Effector memory CD8-positive, alpha-beta T cell (primary cell): Measurements from ENCODE around the gene AQP9.
"Not testable (repeated sequence)": the region's sequence is repeated elsewhere in the genome, so short reads cannot be mapped to it uniquely, and the experiment has no call there.

Experiments
- ATAC-seq: fragments of 150-1000 bp; cut with Tn5 transposase; replicated peaks from 2 replicates; pipeline ENCODE4 v1.10.0; 2021; ENCODE audit warnings: mild to moderate bottlenecking, moderate library complexity
- DNase-seq, 3 experiments: peaks; one replicate each; pipeline ENCODE4 v3.0.0; 2021
- H3K27ac Mint-ChIP-seq, 2 donors: one replicate each; pipeline ENCODE4 v1.8.0; 2022; ENCODE audit warnings: mild to moderate bottlenecking in 2 of 2, mixed read lengths in 2 of 2, moderate library complexity in 2 of 2
- H3K27me3 Mint-ChIP-seq, 2 donors: one replicate each; pipeline ENCODE4 v1.8.0; 2022; ENCODE audit warnings: mixed read lengths in 2 of 2
- H3K36me3 Mint-ChIP-seq: one replicate; pipeline ENCODE4 v1.8.0; 2022; ENCODE audit warnings: mild to moderate bottlenecking, moderate library complexity, mixed read lengths; ENCODE audit not compliant: insufficient read depth
- H3K4me1 Mint-ChIP-seq, 2 donors: one replicate each; pipeline ENCODE4 v1.8.0; 2022; ENCODE audit warnings: low read depth in 2 of 2, mixed read lengths in 2 of 2
- H3K4me3 Mint-ChIP-seq, 2 donors: one replicate each; pipeline ENCODE4 v1.8.0; 2022; ENCODE audit warnings: mild to moderate bottlenecking in 2 of 2, mixed read lengths in 2 of 2, moderate library complexity in 2 of 2
- H3K9me3 Mint-ChIP-seq, 2 donors: one replicate each; pipeline ENCODE4 v1.8.0; 2022; ENCODE audit warnings: mixed read lengths in 2 of 2

Gene AQP9

DNA sequence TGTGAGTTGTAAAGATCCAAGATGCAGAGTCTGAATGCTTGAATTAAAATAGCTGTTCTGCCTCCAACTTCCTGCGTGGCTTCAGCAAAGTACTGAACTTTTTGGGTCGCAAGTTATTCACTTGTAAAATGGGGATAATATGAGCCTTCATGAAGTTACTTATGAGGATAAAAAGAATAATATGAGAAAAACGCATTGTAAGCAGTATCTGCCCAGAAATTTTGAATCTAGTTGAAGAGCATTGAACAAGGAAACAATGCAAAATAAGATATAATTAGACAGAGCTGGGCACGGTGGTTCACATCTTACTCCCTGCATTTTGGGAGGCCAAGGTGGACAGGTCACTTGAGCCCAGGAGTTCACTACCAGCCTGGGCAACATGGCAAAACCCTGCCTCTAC lies 37.8 kb downstream of the AQP9 start:
- Mint-ChIP-seq H3K4me1 (peaks cover 0 to 1% of the 10 kb centered on the region in 2 donors), H3K27ac (no peak overlapping the region), H3K27me3 (peaks cover 59 to 68% of the 10 kb centered on the region in 2 donors), H3K36me3 (no peaks in the 10 kb centered on the region), H3K9me3 (no peaks in the 10 kb centered on the region), H3K4me3 (no peak overlapping the region)
- ATAC-seq (no peak), DNase-seq (no peak)

DNA sequence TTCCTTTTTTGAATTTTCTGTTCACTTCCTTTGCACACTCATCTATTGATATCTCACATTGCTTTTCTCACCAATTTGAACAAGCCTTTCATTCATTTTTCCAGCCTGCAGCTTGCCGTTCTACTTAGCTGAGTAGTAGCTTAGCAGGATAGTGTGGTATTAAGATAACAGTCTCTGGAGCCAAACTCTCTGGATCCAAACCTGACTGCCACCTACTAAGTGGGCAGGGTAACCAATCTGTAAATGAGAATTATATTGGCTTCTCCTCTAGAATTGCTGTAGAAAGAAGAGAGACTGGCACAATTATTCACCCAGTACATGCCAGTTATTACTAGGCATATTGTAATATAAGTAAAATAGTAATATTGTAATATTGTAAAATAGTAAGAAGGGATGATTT lies 40.5 kb downstream of the AQP9 start:
- no peak for DNase-seq
- H3K36me3 Mint-ChIP-seq: no peaks in the 10 kb centered on the region
- no peaks in the 10 kb centered on the region for H3K9me3 Mint-ChIP-seq
- no peak overlapping the region for H3K4me3 Mint-ChIP-seq
- ATAC-seq: no peak
- H3K4me1 Mint-ChIP-seq: peaks cover 0 to 1% of the 10 kb centered on the region in 2 donors
- peaks cover 58 to 61% of the 10 kb centered on the region in 2 donors for H3K27me3 Mint-ChIP-seq
- H3K27ac Mint-ChIP-seq: no peak overlapping the region

DNA sequence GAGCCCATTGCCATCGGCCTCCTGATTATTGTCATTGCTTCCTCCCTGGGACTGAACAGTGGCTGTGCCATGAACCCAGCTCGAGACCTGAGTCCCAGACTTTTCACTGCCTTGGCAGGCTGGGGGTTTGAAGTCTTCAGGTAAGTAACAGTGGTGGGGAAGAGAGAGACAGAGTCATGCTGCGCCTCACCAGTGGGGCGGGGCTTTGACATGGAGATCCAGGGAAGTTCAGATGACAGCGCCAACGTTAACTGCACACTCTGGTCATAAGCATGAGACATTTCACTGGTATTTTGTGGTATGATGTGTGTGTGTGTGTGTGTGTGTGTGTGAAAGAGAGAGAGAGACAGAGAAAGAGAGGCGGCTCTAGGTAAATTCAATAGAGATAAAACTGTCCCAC lies 41.0 kb downstream of the AQP9 start:
- Mint-ChIP-seq H3K9me3 (no peaks in the 10 kb centered on the region), H3K4me1 (peaks cover 0 to 1% of the 10 kb centered on the region in 2 donors), H3K27ac (no peak overlapping the region), H3K27me3 (peaks cover 57 to 58% of the 10 kb centered on the region in 2 donors), H3K4me3 (no peak overlapping the region), H3K36me3 (no peaks in the 10 kb centered on the region)
- ATAC-seq (no peak), DNase-seq (no peak)

DNA sequence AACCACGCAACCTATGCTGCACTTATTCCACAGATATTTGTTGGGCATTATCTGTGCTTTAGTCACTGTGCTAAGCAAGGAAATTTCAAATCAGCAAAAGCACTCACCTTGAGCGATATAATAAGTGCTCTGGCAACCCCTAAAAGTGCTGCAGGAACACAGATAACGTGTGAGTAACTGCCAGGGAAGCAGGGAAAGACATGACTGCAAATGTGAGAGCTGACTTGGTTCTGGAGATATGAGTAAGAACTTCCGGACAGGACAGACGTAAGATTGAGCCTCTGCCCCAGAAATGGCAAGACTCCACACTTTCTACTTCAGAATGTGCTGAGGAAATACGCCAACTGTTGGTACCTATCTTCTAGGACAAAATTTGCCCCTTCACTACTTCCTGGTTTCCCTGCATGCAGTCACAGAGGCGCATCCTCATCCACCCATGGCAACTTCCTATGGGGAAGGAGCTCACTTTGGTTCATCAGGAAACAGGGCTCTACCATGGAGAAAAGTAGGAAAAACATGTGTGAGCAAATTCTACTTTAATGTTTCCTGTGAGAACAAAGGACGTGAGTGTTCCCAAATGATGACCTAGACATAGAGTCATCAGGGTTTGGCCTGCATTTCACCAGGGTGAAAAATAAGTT lies 41.7 kb downstream of the AQP9 start:
- Mint-ChIP-seq H3K27ac (no peak overlapping the region), H3K9me3 (no peaks in the 10 kb centered on the region), H3K36me3 (no peaks in the 10 kb centered on the region), H3K4me1 (peaks cover 0 to 1% of the 10 kb centered on the region in 2 donors), H3K4me3 (no peak overlapping the region), H3K27me3 (peaks cover 56 to 62% of the 10 kb centered on the region in 2 donors)
- DNase-seq (no peak), ATAC-seq (no peak)

DNA sequence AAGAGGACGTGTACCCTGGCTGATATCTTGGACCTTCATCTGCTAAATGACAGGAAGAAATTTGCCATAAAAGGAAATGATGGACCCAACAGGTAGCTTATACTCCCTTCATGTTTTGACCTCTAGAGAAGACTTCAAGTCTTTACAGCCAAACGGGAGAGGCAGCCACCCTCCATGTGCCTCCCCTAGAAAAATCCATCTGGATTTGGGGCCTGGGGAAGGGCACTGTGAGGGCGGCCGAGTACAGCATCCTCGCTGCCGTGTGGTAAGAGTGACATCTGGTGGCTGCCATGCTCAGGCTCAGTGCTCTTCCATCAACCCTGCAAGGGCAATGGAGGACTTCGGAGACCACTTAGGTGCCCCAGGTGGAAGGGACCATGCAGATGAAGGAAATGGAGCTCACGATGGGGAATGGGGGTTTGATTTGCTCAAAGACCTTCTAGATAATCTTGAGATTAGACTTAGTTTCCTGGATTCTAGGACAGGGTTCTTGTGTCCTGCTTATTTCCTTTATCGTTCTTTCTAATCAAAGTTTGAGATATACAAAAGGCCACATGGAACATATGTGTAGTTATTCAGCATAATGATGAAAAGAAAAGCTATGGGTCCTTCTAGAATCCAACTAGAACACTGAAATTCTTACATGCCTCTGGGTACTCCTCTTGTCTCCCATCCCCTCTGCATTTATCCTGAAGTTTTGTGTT lies 44.4 kb downstream of the AQP9 start:
- Mint-ChIP-seq H3K27me3 (peaks cover 59 to 68% of the 10 kb centered on the region in 2 donors), H3K9me3 (no peaks in the 10 kb centered on the region), H3K4me1 (peaks cover 0 to 1% of the 10 kb centered on the region in 2 donors), H3K27ac (no peak overlapping the region), H3K36me3 (no peaks in the 10 kb centered on the region), H3K4me3 (no peak overlapping the region)
- ATAC-seq (peak; percentile 54), DNase-seq (peak in 2 of 3 experiments; percentile 2)

DNA sequence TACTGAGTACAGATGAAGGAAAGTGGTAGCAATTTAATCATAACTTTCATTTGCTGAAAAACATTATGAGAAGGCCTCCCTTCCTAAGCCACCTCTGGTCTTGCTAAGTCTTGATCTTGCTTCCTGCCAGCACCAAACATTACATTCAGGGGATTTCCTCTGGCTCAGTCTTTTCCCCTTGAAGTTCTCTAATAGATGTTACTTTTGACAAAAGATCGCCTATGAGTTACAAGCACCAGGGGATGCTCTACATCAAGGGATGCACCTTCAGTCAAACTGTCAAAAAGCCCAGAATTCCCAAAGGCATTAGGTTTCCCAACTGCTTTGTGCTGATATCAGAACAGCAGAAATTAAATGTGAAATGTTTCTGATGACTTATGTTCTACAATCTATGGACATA lies 47.3 kb downstream of the AQP9 start:
- peaks cover 0 to 1% of the 10 kb centered on the region in 2 donors for H3K4me1 Mint-ChIP-seq
- peak; percentile 33 for ATAC-seq
- peaks cover 65 to 76% of the 10 kb centered on the region in 2 donors for H3K27me3 Mint-ChIP-seq
- no peak overlapping the region for H3K4me3 Mint-ChIP-seq
- DNase-seq: no peak
- no peak overlapping the region for H3K27ac Mint-ChIP-seq
- H3K9me3 Mint-ChIP-seq: no peaks in the 10 kb centered on the region
- H3K36me3 Mint-ChIP-seq: no peaks in the 10 kb centered on the region

DNA sequence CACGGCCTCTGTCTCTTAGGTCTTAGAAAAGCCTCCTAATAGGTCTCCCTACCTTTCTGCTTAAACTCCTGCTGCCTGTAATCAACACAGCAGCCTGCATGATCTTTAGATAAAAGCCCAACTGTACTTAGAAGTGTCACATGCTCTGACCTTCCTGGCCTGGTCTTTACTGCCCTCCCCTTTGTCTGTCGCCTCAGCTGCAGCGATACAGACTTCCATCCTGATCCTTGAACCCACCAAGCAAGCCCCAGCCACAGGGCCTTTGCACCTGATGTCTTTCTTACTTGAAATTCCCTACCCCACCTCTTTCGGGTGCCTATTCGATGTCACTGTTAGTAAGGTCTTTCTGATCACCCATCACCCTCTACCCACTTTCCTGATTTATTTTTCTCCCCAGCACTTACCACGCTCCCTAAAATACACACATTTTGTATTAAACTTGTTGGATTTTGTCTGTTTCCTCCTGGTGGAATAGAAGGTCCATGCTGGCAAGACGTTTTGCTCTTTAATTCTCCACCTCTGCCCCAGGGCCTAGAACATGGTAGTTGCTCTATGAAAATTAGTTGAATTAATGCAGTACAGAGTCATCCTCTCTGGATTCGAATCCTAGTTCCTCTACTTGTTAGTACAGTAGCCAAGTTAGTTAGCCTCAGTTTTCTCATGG lies 51.1 kb downstream of the AQP9 start:
- Mint-ChIP-seq H3K4me1 (no peaks in the 10 kb centered on the region), H3K27me3 (peaks cover 57 to 72% of the 10 kb centered on the region in 2 donors), H3K9me3 (no peaks in the 10 kb centered on the region)

DNA sequence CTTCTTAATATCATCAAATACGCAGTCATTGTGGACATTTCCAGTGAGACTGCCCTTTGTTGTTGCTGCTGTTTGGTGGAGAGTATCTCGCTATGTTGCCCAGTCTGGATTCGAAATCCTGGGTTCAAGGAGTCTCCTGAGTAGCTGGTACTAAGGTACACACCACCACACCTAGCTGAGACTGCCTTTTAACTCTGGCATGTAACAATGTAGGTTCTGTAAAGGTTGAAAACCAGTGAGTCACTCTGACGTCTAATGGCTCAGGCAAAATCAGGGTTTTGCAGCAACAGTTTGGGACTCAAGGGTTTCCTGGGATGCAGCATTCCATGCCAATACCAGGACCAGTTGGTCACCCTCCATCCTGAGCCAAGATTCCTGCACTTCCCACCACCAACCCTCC lies 52.2 kb downstream of the AQP9 start:
- H3K9me3 Mint-ChIP-seq: no peaks in the 10 kb centered on the region
- H3K27me3 Mint-ChIP-seq: peaks cover 66 to 79% of the 10 kb centered on the region in 2 donors
- no peaks in the 10 kb centered on the region for H3K36me3 Mint-ChIP-seq
- no peak overlapping the region for H3K4me3 Mint-ChIP-seq
- H3K4me1 Mint-ChIP-seq: no peaks in the 10 kb centered on the region
- ATAC-seq: no peak
- H3K27ac Mint-ChIP-seq: no peak overlapping the region
- no peak for DNase-seq

More for the DNA sequence above, 51.1 kb downstream of the AQP9 start:
- H3K4me3 Mint-ChIP-seq: no peak overlapping the region
- no peak for ATAC-seq
- H3K27ac Mint-ChIP-seq: no peak overlapping the region
- H3K36me3 Mint-ChIP-seq: no peaks in the 10 kb centered on the region
- DNase-seq: no peak

DNA sequence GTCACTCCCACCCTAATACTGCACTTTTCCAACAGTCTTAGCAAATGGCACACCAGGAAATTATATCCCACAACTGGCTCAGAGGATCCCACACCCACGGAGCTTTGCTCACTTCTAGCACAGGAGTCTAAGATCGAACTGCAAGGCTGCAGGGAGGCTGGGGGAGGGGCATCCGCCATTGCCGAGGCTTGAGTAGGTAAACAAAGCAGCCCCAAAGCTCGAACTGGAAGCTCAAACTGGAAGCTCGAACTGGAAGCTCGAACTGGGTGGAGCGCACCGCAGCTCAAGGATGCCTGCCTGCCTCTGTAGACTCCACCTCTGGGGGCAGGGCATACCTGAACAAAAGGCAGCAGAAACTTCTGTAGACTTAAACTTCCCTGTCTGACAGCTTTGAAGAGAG lies 55.5 kb downstream of the AQP9 start:
- H3K4me3 Mint-ChIP-seq, H3K27ac Mint-ChIP-seq, H3K9me3 Mint-ChIP-seq, ATAC-seq, DNase-seq, H3K4me1 Mint-ChIP-seq, H3K36me3 Mint-ChIP-seq: not testable (repeated sequence)
- peaks cover 69 to 78% of the 10 kb centered on the region in 2 donors for H3K27me3 Mint-ChIP-seq

DNA sequence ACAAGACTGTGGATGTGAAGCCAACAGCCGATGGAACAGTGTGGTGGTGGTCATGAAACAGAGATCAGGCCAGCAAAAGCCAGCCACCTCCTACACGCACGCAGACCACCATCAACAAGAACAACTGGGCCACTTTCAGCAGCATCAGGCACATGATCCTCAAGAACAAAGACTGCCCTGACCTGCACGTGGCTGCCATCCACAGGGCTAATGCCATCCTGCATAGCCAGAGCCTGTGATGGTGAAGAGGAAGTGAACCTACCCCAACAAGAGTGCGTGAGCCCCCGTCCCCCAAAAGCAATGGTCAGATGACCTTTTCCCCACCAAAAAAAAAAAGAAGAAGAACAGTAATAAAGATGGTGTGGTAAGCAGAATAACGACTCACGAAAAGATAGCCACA lies 62.6 kb downstream of the AQP9 start:
- H3K4me3 Mint-ChIP-seq: no peak overlapping the region
- no peaks in the 10 kb centered on the region for H3K4me1 Mint-ChIP-seq
- ATAC-seq (no peak), DNase-seq (no peak)
- H3K9me3 Mint-ChIP-seq: no peaks in the 10 kb centered on the region
- H3K27ac Mint-ChIP-seq: no peak overlapping the region
- peaks cover 34% of the 10 kb centered on the region in 2 donors for H3K27me3 Mint-ChIP-seq
- H3K36me3 Mint-ChIP-seq: no peaks in the 10 kb centered on the region

DNA sequence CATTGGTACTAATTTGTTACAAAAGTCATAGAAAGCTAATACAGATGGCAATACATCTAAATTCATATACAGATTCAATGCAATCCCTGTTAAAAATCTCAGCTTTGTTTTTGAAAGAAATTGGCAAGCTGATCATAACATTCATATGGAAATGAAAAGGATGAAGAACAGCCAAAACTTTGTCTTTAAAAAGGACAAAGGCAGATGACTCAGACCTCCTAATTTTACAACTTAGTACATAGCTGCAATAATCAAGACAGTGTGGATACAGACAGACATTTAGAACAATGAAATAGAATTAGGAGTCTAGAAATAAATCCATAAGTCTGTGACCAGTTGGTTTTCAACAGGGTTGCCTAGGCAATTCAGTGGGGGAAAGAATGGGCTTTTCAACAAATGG lies 63.3 kb downstream of the AQP9 start:
- Mint-ChIP-seq H3K4me1 (no peaks in the 10 kb centered on the region), H3K27ac (no peak overlapping the region), H3K27me3 (peaks cover 26% of the 10 kb centered on the region in 2 donors), H3K9me3 (no peaks in the 10 kb centered on the region), H3K4me3 (no peak overlapping the region), H3K36me3 (no peaks in the 10 kb centered on the region)
- ATAC-seq (no peak), DNase-seq (no peak)

DNA sequence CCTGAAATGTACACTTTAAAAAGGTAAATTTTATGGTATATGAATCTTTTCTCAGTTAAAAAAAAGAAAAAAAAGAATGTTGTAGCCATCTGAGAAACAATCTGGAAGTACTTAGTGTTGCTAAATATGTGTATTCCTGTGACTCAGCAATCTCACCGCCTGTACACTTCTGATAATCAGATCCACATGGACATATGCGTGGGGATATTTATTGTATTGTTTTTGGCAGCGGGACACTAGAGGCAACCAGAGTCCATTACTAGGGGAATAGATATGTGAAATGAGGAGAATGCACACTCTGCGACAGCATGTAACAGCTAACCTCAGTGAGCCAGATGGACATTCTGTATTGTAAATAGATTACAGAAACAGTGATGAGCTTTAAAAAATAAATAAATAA lies 65.4 kb downstream of the AQP9 start:
- no peak overlapping the region for H3K4me3 Mint-ChIP-seq
- peaks cover 0 to 2% of the 10 kb centered on the region in 2 donors for H3K4me1 Mint-ChIP-seq
- no peak for DNase-seq

DNA sequence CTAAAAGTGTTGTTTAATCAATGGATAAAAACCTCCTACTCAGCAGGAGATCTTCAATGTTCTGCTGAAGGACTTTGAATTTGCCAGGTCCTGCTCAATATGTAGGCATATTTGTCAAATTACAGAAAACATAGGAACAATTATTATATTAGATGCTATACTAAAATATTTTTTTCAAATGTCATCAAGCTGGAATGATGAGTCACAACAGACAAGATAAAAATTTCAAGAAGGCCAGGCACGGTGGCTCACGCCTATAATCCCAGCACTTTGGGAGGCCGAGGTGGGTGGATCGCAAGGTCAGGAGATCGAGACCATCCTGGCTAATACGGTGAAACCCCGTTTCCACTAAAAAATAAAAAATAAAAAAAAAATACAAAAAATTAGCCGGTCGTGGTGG lies 68.0 kb downstream of the AQP9 start:
- Mint-ChIP-seq H3K4me3 (no peak overlapping the region), H3K27me3 (peaks cover 3 to 5% of the 10 kb centered on the region in 2 donors), H3K36me3 (no peaks in the 10 kb centered on the region), H3K4me1 (peaks cover 0 to 10% of the 10 kb centered on the region in 2 donors), H3K27ac (no peak overlapping the region), H3K9me3 (no peaks in the 10 kb centered on the region)
- ATAC-seq (no peak), DNase-seq (no peak)

More for the DNA sequence above, 65.4 kb downstream of the AQP9 start:
- ATAC-seq: no peak
- H3K9me3 Mint-ChIP-seq: no peaks in the 10 kb centered on the region
- no peak overlapping the region for H3K27ac Mint-ChIP-seq
- no peaks in the 10 kb centered on the region for H3K36me3 Mint-ChIP-seq
- H3K27me3 Mint-ChIP-seq: peaks cover 7 to 8% of the 10 kb centered on the region in 2 donors

DNA sequence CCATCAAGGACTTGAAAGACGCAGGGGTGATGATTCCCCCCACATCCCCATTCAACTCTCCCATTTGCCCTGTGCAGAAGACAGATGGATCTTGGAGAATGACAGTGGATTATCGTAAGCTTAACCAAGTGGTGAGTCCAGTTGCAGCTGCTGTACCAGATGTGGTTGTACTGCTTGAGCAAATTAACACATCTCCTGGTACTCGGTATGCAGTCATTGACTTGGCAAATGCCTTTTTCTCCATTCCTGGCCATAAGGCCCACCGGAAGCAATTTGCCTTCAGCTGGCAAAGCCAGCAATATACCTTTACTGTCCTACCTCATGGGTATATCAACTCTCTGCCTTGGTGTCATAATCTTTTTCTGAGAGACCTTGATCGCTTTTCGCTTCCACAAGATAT lies 70.0 kb downstream of the AQP9 start:
- not testable (repeated sequence) for H3K27me3 Mint-ChIP-seq, H3K4me1 Mint-ChIP-seq
- peak overlapping the region in 1 of 2 donors; percentile 85 for H3K27ac Mint-ChIP-seq

More for the DNA sequence above, 70.0 kb downstream of the AQP9 start:
- ATAC-seq, DNase-seq, H3K36me3 Mint-ChIP-seq, H3K9me3 Mint-ChIP-seq, H3K4me3 Mint-ChIP-seq: not testable (repeated sequence)
